ENCODE results near the gene NALCN.

NALCN gene

GRCh38 chr13:101416181-101417042 lies at the start of gene NALCN:
TSS of gene NALCN (minus strand) at chr13:101416508. CDS start at chr13:101399126, 17,382 bp downstream.
- no peak for DNase-seq

- DNase-seq: no peak
These were observed 49.6 kb upstream of the NALCN start for GRCh38 chr13:101465877-101466276.

- no peak for DNase-seq
These were observed 40.9 kb upstream of the NALCN start for GRCh38 chr13:101457176-101457575.

GRCh38 chr13:101455863-101456262 lies 39.6 kb upstream of the NALCN start:
- no peak for DNase-seq

GRCh38 chr13:101454767-101455166 lies 38.5 kb upstream of the NALCN start:
- no peak for DNase-seq

- no peak for DNase-seq
These were observed 37.5 kb upstream of the NALCN start for GRCh38 chr13:101453784-101454201.

GRCh38 chr13:101452519-101453485 lies 36.5 kb upstream of the NALCN start, which contains the start of gene ITGBL1:
TSS of gene ITGBL1 (plus strand) at chr13:101452675. CDS start at chr13:101452834, 159 bp downstream.
- DNase-seq: no peak

GRCh38 chr13:101451641-101452040 lies 35.3 kb upstream of the NALCN start:
- DNase-seq: no peak

- DNase-seq: no peak
These were observed 34.4 kb upstream of the NALCN start for GRCh38 chr13:101450749-101451130.

- no peak for DNase-seq
These were observed 33.8 kb upstream of the NALCN start for GRCh38 chr13:101449790-101450748.

- no peak for DNase-seq
These were observed 31.5 kb upstream of the NALCN start for GRCh38 chr13:101447852-101448251.

- DNase-seq: no peak
These were observed 18.2 kb upstream of the NALCN start for GRCh38 chr13:101434486-101434885.

GRCh38 chr13:101433895-101434294 lies 17.6 kb upstream of the NALCN start:
- DNase-seq: no peak

- DNase-seq: no peak
These were observed 13.4 kb upstream of the NALCN start for GRCh38 chr13:101429733-101430132.

GRCh38 chr13:101425623-101426022 lies 9.3 kb upstream of the NALCN start:
- DNase-seq: no peak

GRCh38 chr13:101425156-101425471 lies 8.8 kb upstream of the NALCN start:
- no peak for DNase-seq

- DNase-seq: no peak
These were observed 8.3 kb upstream of the NALCN start for GRCh38 chr13:101424381-101425155.

GRCh38 chr13:101423872-101424271 lies 7.6 kb upstream of the NALCN start:
- DNase-seq: no peak

- no peak for DNase-seq
These were observed 1.2 kb upstream of the NALCN start for GRCh38 chr13:101417501-101417900.

- DNase-seq: no peak
These were observed 717 bp upstream of the NALCN start for GRCh38 chr13:101417043-101417406.

GRCh38 chr13:101415358-101416174 lies 742 bp downstream of the NALCN start:
- DNase-seq: no peak
